Neuronal stem cell (in vitro differentiated cells): ENCODE data around the gene SPATA17.

Experiments used
- DNase-seq: peaks from one replicate; pipeline ENCODE4 v3.0.0-alpha.2; 2013; ENCODE audit warnings: low spot score
- H2AFZ ChIP-seq: one replicate; pipeline ENCODE4 v1.6.1; 2013; ENCODE audit warnings: mild to moderate bottlenecking, low read length, inconsistent platforms
- H2AK5ac ChIP-seq: 2 replicates; pipeline ENCODE4 v1.6.1; 2013; ENCODE audit warnings: low read depth, mild to moderate bottlenecking, inconsistent platforms, low read length, moderate library complexity, mixed read lengths
- H2BK120ac ChIP-seq: 2 replicates; pipeline ENCODE4 v1.6.1; 2013; ENCODE audit warnings: low read depth, mild to moderate bottlenecking, inconsistent platforms, low read length, moderate library complexity, mixed read lengths
- H2BK12ac ChIP-seq: one replicate; pipeline ENCODE4 v1.6.1; 2013; ENCODE audit warnings: low read length, inconsistent platforms
- H2BK15ac ChIP-seq: 2 replicates; pipeline ENCODE4 v1.6.1; 2013; ENCODE audit warnings: mild to moderate bottlenecking, low read length, inconsistent platforms, mixed read lengths
- H2BK5ac ChIP-seq: one replicate; pipeline ENCODE4 v1.6.1; 2013; ENCODE audit warnings: inconsistent platforms, mild to moderate bottlenecking, low read length, moderate library complexity
- H3K14ac ChIP-seq: one replicate; pipeline ENCODE4 v1.6.1; 2013; ENCODE audit warnings: low read length, inconsistent platforms
- H3K18ac ChIP-seq: 2 replicates; pipeline ENCODE4 v1.6.1; 2013; ENCODE audit warnings: low read length, inconsistent platforms
- H3K23ac ChIP-seq: 2 replicates; pipeline ENCODE4 v1.6.1; 2013; ENCODE audit warnings: low read depth, mild to moderate bottlenecking, mixed read lengths, low read length, inconsistent platforms; ENCODE audit not compliant: poor library complexity
- H3K27ac ChIP-seq: replicated peaks from 3 replicates; pipeline ENCODE4 v1.5.1; 2013; ENCODE audit warnings: low read length, inconsistent platforms
- H3K27me3 ChIP-seq, 3 experiments: 2 replicates each; pipeline ENCODE4 v1.6.1; 2013; ENCODE audit warnings: low read length in 3 of 3, mild to moderate bottlenecking in 2 of 3, inconsistent platforms in 1 of 3, low read depth in 1 of 3, mixed read lengths in 1 of 3, moderate library complexity in 1 of 3; ENCODE audit not compliant: control insufficient read depth in 3 of 3, insufficient read depth in 3 of 3
- H3K36me3 ChIP-seq, 2 donors: replicated peaks in 1 of 2; 2 replicates each; pipeline ENCODE4 v1.6.1; 2013; ENCODE audit warnings: low read length in 2 of 2; ENCODE audit not compliant: control insufficient read depth in 2 of 2, insufficient read depth in 2 of 2
- H3K4ac ChIP-seq: 2 replicates; pipeline ENCODE4 v1.6.1; 2013; ENCODE audit warnings: inconsistent platforms, mild to moderate bottlenecking, low read length, moderate library complexity
- H3K4me1 ChIP-seq, 2 donors: 1 replicate in 1 of 2; 2 replicates in 1 of 2; pipeline ENCODE4 v1.6.1; 2013; ENCODE audit warnings: low read length in 2 of 2, low read depth in 1 of 2; ENCODE audit not compliant: control insufficient read depth in 2 of 2, insufficient read depth in 1 of 2
- H3K4me2 ChIP-seq: one replicate; pipeline ENCODE4 v1.6.1; 2013; ENCODE audit warnings: mild to moderate bottlenecking, low read length, inconsistent platforms; ENCODE audit not compliant: insufficient read depth, poor library complexity, severe bottlenecking
- H3K4me3 ChIP-seq, 2 donors: 2 replicates each; pipeline ENCODE4 v1.5.1; 2013; ENCODE audit warnings: low read length in 2 of 2, mild to moderate bottlenecking in 2 of 2, inconsistent platforms in 1 of 2, moderate library complexity in 1 of 2
- H3K79me1 ChIP-seq: one replicate; pipeline ENCODE4 v1.6.1; 2013; ENCODE audit warnings: low read depth, mild to moderate bottlenecking, inconsistent platforms, low read length, moderate library complexity
- H3K9ac ChIP-seq: one replicate; pipeline ENCODE4 v1.6.1; 2013; ENCODE audit warnings: mild to moderate bottlenecking, low read depth, low read length, inconsistent platforms; ENCODE audit not compliant: poor library complexity
- H3K9me3 ChIP-seq, 2 donors: replicated peaks in 1 of 2; 2 replicates each; pipeline versions ENCODE3 to v1.6.1; 2013; ENCODE audit warnings: low read length in 2 of 2, mild to moderate bottlenecking in 2 of 2, inconsistent platforms in 1 of 2, low read depth in 1 of 2, mixed read lengths in 1 of 2, moderate library complexity in 1 of 2; ENCODE audit not compliant: control insufficient read depth in 2 of 2, insufficient read depth in 1 of 2
- H4K8ac ChIP-seq: one replicate; pipeline ENCODE4 v1.6.1; 2013; ENCODE audit warnings: low read depth, mild to moderate bottlenecking, inconsistent platforms, low read length, moderate library complexity
- H4K91ac ChIP-seq: one replicate; pipeline ENCODE4 v1.6.1; 2013; ENCODE audit warnings: low read length, low read depth, mild to moderate bottlenecking, inconsistent platforms; ENCODE audit not compliant: poor library complexity
- WGBS, 2 donors: extraction: QIAGEN DNeasy Blood & Tissue Kit; methylation state at CpG; one replicate each; pipeline ENCODE4 v1.1.7; 2013; ENCODE audit warnings: missing lambda C conversion rate in 2 of 2, mixed read lengths in 1 of 2; ENCODE audit not compliant: insufficient read length in 2 of 2, insufficient replicate concordance in 1 of 2; ENCODE audit errors: extremely low coverage in 2 of 2; 5-methylcytosine and 5-hydroxymethylcytosine counted together

SPATA17 gene

DNA sequence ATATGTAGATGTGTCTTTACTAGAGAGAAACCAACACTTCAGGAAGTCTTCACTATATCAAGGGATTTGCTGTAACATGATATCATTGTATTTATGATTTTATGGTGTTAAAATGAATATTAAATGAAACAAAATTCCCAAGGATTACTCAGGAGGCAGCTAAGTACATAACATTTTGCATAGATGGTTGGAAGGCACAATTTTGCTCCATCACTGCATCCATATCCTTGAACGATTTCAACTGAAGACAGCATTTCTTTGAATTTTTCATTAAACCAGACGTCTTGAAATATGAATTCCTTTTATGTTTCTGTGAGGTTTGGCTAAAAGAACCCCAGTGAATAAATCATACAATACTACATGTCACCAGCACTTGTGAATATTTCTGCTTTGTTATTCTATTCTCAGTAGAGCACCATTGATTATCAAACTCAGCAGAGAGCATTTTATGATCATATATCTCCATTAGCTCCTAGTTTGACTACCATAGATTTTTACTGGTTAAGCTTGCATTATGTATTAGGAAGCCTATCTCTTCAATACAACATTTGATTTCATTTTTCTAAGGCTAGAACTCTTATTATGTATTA, 37.3 kb downstream of the SPATA17 start:
- no peak overlapping the region for H2AFZ ChIP-seq
- no peak overlapping the region for H4K91ac ChIP-seq
- no peak overlapping the region for H3K4ac ChIP-seq
- H2BK15ac ChIP-seq: no peak overlapping the region
- H3K9me3 ChIP-seq: no peaks in the 10 kb centered on the region
- H3K14ac ChIP-seq: no peak overlapping the region
- H3K4me1 ChIP-seq: no peaks in the 10 kb centered on the region
- H3K36me3 ChIP-seq: no peaks in the 10 kb centered on the region
- H3K23ac ChIP-seq: no peak overlapping the region
- H3K4me3 ChIP-seq: no peak overlapping the region
- no peak overlapping the region for H3K4me2 ChIP-seq
- no peak overlapping the region for H3K27ac ChIP-seq
- no peak overlapping the region for H3K9ac ChIP-seq
- H2AK5ac ChIP-seq: no peak overlapping the region
- DNase-seq: no peak
- no peaks in the 10 kb centered on the region for H3K79me1 ChIP-seq
- no peak overlapping the region for H2BK12ac ChIP-seq
- no peak overlapping the region for H2BK120ac ChIP-seq
- no peak overlapping the region for H2BK5ac ChIP-seq
- WGBS, 2 donors: no CpG with 5 or more reads among the region's 2 CpGs
- H3K18ac ChIP-seq: no peak overlapping the region
- H4K8ac ChIP-seq: no peak overlapping the region
- no peaks in the 10 kb centered on the region for H3K27me3 ChIP-seq

DNA sequence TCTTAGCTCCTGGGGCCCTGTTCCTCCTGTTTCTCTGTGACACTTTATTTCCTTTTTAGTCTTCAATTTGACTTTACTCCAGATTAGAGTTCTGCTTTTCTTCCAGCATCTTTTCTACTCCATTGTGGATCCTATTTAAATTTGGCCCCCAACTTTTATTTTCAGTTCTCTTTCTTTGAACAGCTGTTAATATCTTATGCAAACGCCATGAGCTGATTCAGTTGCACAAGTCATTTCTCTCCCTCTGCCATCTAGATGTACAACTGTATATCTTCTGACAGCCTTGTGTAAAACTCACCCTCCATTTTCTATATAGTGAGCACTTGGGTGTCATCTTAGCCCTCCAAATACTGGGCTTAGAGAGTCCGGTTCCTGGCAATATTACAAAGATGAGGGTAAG, 42.2 kb downstream of the SPATA17 start:
- H2AK5ac ChIP-seq: no peak overlapping the region
- no peak overlapping the region for H4K91ac ChIP-seq
- H3K4ac ChIP-seq: no peak overlapping the region
- WGBS, 2 donors: no CpG with 5 or more reads among the region's 2 CpGs
- no peak overlapping the region for H3K23ac ChIP-seq
- H3K27ac ChIP-seq: no peak overlapping the region
- H2BK12ac ChIP-seq: no peak overlapping the region
- no peaks in the 10 kb centered on the region for H3K36me3 ChIP-seq
- no peaks in the 10 kb centered on the region for H3K27me3 ChIP-seq
- no peak overlapping the region for H4K8ac ChIP-seq
- H2BK15ac ChIP-seq: no peak overlapping the region
- no peaks in the 10 kb centered on the region for H3K79me1 ChIP-seq
- H2BK120ac ChIP-seq: no peak overlapping the region
- H3K4me3 ChIP-seq: no peak overlapping the region
- H3K14ac ChIP-seq: no peak overlapping the region
- no peak overlapping the region for H3K18ac ChIP-seq
- H3K4me2 ChIP-seq: no peak overlapping the region
- no peak overlapping the region for H3K9ac ChIP-seq
- no peak overlapping the region for H2BK5ac ChIP-seq
- H3K4me1 ChIP-seq: no peaks in the 10 kb centered on the region
- DNase-seq: no peak
- no peaks in the 10 kb centered on the region for H3K9me3 ChIP-seq
- H2AFZ ChIP-seq: no peak overlapping the region

DNA sequence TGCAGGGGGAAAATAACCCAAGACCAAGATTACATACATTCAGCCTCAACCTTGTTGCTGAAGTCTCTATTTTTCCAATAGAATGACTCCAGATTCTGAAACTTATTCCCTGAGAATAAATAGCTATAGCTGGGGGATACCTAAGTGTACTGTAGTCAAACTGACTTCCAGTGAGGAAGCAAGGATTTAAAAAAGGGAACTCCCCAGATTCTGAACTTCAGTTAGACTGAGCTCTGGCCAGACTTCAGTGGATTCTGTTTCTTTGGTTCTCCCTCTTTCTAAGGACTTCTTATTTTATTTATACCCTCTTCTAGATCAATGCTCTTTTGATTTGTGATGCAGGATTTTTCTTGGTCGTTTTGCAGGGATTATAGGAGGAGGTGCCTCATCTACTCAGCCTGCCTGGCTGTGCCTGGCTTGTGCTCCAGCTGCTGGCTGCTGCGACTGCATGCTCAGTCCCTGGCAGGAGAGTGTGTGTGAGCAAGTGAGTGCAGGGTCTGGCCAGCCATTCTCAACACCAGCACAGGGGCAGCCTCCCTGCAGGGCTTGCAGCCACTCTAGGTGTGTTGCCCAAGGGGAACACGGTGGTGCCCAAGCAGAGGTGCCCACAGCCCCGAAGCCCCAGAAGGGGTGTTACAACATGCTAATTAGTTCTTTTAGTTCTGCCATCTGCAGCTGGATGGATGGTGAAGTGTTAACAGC, 43.0 kb downstream of the SPATA17 start:
- Histone ChIP-seq H3K79me1 (no peaks in the 10 kb centered on the region), H3K36me3 (no peaks in the 10 kb centered on the region), H3K27me3 (no peaks in the 10 kb centered on the region), H2BK12ac (no peak overlapping the region), H3K4ac (peak overlapping the region; percentile 37), H4K8ac (no peak overlapping the region), H3K27ac (no peak overlapping the region), H3K9me3 (no peaks in the 10 kb centered on the region), H3K4me1 (no peaks in the 10 kb centered on the region), H2AFZ (no peak overlapping the region), H2BK120ac (no peak overlapping the region), H2BK5ac (no peak overlapping the region), H3K23ac (no peak overlapping the region), H3K4me2 (no peak overlapping the region), H2BK15ac (no peak overlapping the region), H3K4me3 (no peak overlapping the region), H3K14ac (peak overlapping the region; percentile 56), H4K91ac (no peak overlapping the region), H2AK5ac (no peak overlapping the region), H3K9ac (peak overlapping the region; percentile 72), H3K18ac (peak overlapping the region; percentile 28)
- no peak for DNase-seq
- WGBS, 2 donors: no CpG with 5 or more reads among the region's 4 CpGs

DNA sequence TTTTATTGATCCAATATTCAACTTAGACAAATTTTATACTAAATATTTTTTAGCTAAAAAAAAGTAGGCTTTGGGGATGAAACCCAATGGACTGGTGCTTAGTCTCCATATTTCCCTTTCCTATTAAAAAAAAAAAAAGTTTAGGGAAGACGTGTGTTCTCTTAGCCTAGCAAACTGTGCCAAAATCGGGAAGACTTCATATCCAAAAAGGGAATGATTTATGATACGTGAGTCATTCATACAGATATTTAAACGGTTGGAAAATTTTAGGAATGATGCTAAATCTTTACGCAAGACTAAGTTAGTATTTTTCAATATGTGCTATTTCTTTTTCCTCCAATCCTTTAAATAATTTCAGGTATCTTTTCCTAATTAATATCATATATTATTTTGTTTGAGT, 50.7 kb downstream of the SPATA17 start:
- H3K4me1 ChIP-seq: no peaks in the 10 kb centered on the region
- H4K8ac ChIP-seq: no peak overlapping the region
- H3K79me1 ChIP-seq: no peaks in the 10 kb centered on the region
- no peak overlapping the region for H3K4me3 ChIP-seq
- no peak overlapping the region for H3K4ac ChIP-seq
- H3K4me2 ChIP-seq: no peak overlapping the region
- no peak overlapping the region for H2AK5ac ChIP-seq
- H3K27ac ChIP-seq: no peak overlapping the region
- H3K9me3 ChIP-seq: no peaks in the 10 kb centered on the region
- H3K36me3 ChIP-seq: no peaks in the 10 kb centered on the region
- no peak for DNase-seq
- no peak overlapping the region for H3K9ac ChIP-seq
- no peaks in the 10 kb centered on the region for H3K27me3 ChIP-seq
- no peak overlapping the region for H3K18ac ChIP-seq
- no peak overlapping the region for H4K91ac ChIP-seq
- H2BK5ac ChIP-seq: no peak overlapping the region
- H2AFZ ChIP-seq: no peak overlapping the region
- no peak overlapping the region for H2BK15ac ChIP-seq
- H3K23ac ChIP-seq: no peak overlapping the region
- no peak overlapping the region for H3K14ac ChIP-seq
- no peak overlapping the region for H2BK12ac ChIP-seq
- WGBS, 2 donors: no CpG with 5 or more reads among the region's 5 CpGs
- no peak overlapping the region for H2BK120ac ChIP-seq
